Fibroblast of gingiva (primary cell): ENCODE measurements around the gene PDCL2.
"Not testable (repeated sequence)": the region's sequence is repeated elsewhere in the genome, so short reads cannot be mapped to it uniquely, and the experiment has no call there.

Source experiments
- DNase-seq: peaks from one replicate; pipeline ENCODE4 v3.0.0-alpha.2; 2011; ENCODE audit warnings: low read depth

PDCL2 gene

GRCh38 chr4:55588160-55588559, 3.9 kb downstream of the PDCL2 start:
- DNase-seq: no peak

- DNase-seq: not testable (repeated sequence)
Observed at GRCh38 chr4:55582773-55583172, 9.3 kb downstream of the PDCL2 start.

GRCh38 chr4:55578341-55579010, 13.6 kb downstream of the PDCL2 start:
- no peak for DNase-seq

GRCh38 chr4:55575513-55575912, 16.5 kb downstream of the PDCL2 start:
- no peak for DNase-seq

- no peak for DNase-seq
Observed at GRCh38 chr4:55574252-55574651, 17.8 kb downstream of the PDCL2 start.

- DNase-seq: no peak
Observed at GRCh38 chr4:55571806-55572205, 20.2 kb downstream of the PDCL2 start.

- no peak for DNase-seq
Observed at GRCh38 chr4:55568905-55569504, 23.0 kb downstream of the PDCL2 start.

- no peak for DNase-seq
Observed at GRCh38 chr4:55561889-55562288, 30.2 kb downstream of the PDCL2 start.

GRCh38 chr4:55560096-55560495, 31.9 kb downstream of the PDCL2 start:
- no peak for DNase-seq

- peak; percentile 54 for DNase-seq
Observed at GRCh38 chr4:55554453-55555030, 37.5 kb downstream of the PDCL2 start.

GRCh38 chr4:55553441-55554201, 38.4 kb downstream of the PDCL2 start:
- DNase-seq: peak; percentile 81

- not testable (repeated sequence) for DNase-seq
Observed at GRCh38 chr4:55551964-55552363, 40.1 kb downstream of the PDCL2 start.

- no peak for DNase-seq
Observed at GRCh38 chr4:55549888-55550287, 42.2 kb downstream of the PDCL2 start.

GRCh38 chr4:55547918-55548317, 44.1 kb downstream of the PDCL2 start:
- DNase-seq: no peak

GRCh38 chr4:55547466-55547770, 44.6 kb downstream of the PDCL2 start:
- no peak for DNase-seq

- peak; percentile 89 for DNase-seq
Observed at GRCh38 chr4:55546756-55547465, 45.1 kb downstream of the PDCL2 start, which contains the start of gene CLOCK. TSS of gene CLOCK (minus strand) at chr4:55546909. CDS start at chr4:55482785, 64,124 bp downstream.

- no peak for DNase-seq
Observed at GRCh38 chr4:55546506-55546755, 45.6 kb downstream of the PDCL2 start.

GRCh38 chr4:55545641-55546505, 46.2 kb downstream of the PDCL2 start:
- DNase-seq: peak; percentile 74

GRCh38 chr4:55545151-55545550, 46.9 kb downstream of the PDCL2 start:
- DNase-seq: no peak

GRCh38 chr4:55543858-55544257, 48.2 kb downstream of the PDCL2 start:
- DNase-seq: no peak

GRCh38 chr4:55540271-55540670, 51.8 kb downstream of the PDCL2 start:
- DNase-seq: no peak

- no peak for DNase-seq
Observed at GRCh38 chr4:55539658-55540057, 52.4 kb downstream of the PDCL2 start.
